Stimulated activated naive CD8-positive, alpha-beta T cell treated with anti-CD3 and anti-CD28 coated beads, Interleukin-15, Interleukin-2, amounts not matched to agents 100 ng/mL and 50 ng/mL, for 24 hours (primary cell): ENCODE data around the gene C10orf120.

ENCODE experiments used
- H3K27ac Mint-ChIP-seq: one replicate; pipeline ENCODE4 v1.8.0; 2021; ENCODE audit warnings: mild to moderate bottlenecking, mixed read lengths
- H3K27me3 Mint-ChIP-seq: one replicate; pipeline ENCODE4 v1.8.0; 2021; ENCODE audit warnings: mixed read lengths
- H3K36me3 Mint-ChIP-seq: one replicate; pipeline ENCODE4 v1.8.0; 2021; ENCODE audit warnings: low read depth, mixed read lengths
- H3K4me1 Mint-ChIP-seq: one replicate; pipeline ENCODE4 v1.8.0; 2021; ENCODE audit warnings: low read depth, mixed read lengths
- H3K4me3 Mint-ChIP-seq: one replicate; pipeline ENCODE4 v1.8.0; 2021; ENCODE audit warnings: mild to moderate bottlenecking, mixed read lengths
- H3K9me3 Mint-ChIP-seq: one replicate; pipeline ENCODE4 v1.8.0; 2021; ENCODE audit warnings: mixed read lengths

The C10orf120 gene

DNA sequence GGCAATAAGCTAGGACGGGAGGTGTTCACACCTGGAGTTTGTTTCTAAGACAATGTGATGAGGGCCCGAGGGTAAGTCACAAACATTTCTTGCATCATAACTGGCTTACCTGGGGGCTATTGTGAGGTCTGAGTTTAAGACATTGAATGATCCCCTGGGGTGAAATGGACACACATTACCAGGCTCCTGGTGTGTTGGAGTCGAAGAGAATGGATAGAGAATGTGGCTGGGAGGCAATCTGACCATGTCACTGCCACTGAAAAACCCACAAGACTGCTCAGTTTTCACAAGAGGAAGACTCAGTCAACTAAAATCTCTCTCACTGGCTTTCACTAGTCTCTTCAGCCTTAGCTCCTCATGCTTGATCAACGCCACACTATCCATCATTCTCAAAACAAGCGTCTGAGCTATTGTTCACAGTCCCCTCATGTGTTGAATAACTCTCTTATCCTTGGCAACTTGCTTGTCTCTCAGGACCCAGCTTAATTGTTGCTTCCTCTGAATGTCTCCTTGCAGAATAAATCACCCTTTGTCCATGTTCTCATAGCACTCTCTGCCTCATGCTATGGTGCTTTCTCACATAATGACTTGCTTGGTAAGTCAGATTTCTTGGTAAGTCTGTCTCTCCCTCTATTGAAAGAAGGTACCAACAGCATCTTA lies at the start of gene C10orf120:
Gene C10orf120, minus strand, starts transcription at position 51 of the 660 bp plus-strand sequence. CDS start 56 bp downstream, outside the sequence.
- no peak within 1 kb of the TSS for H3K4me3 Mint-ChIP-seq
- H3K27ac Mint-ChIP-seq = no peak within 1 kb of the TSS
- no peaks in the 10 kb centered on the region for H3K36me3 Mint-ChIP-seq
- no peaks in the 10 kb centered on the region for H3K27me3 Mint-ChIP-seq
- H3K9me3 Mint-ChIP-seq = no peaks in the 10 kb centered on the region
- no peaks in the 10 kb centered on the region for H3K4me1 Mint-ChIP-seq

DNA sequence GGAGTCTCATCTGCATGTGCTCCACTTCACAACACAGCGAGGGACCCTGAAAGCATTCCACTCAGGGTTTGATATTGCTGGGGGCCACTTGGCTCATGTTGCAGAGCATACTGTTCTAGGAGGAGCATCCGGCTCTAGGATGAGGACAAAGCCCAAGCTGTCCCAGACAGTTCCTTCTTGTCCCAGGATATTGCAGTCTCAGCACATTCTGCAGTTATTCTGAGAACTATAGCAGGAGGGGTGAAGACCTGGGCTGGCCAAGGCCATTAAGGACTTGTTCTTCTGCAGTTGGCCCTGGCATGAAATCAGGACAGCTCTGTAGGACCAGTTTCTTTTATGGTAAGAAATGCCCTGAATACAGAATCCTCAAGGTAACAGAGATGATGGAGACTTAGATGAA lies 48.9 kb upstream of the C10orf120 start:
- Mint-ChIP-seq H3K27me3 (peaks cover 15% of the 10 kb centered on the region), H3K4me1 (no peaks in the 10 kb centered on the region), H3K9me3 (no peaks in the 10 kb centered on the region), H3K4me3 (no peak overlapping the region), H3K36me3 (no peaks in the 10 kb centered on the region), H3K27ac (no peak overlapping the region)

DNA sequence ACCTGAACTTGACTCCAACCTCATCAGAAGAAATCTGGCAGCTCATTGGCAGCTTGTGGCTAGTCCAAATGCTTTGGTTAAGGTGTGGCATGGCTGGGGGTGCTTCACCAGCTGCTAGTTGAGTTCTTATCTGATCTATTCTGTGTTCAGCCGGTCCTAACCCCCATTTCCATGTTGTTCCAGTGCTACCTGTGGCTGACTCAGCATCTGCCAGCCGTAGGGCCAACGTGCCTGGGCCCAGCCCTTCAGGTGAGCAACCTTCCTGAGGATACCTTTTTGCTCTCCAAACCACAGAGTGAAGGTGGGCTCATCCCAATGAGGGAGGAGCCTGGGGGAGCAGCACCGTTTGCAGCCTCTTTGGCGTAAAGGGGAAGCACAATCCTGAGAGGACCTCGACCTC lies 46.8 kb upstream of the C10orf120 start:
- peaks cover 23% of the 10 kb centered on the region for H3K27me3 Mint-ChIP-seq
- H3K36me3 Mint-ChIP-seq = no peaks in the 10 kb centered on the region
- H3K4me1 Mint-ChIP-seq = no peaks in the 10 kb centered on the region
- no peak overlapping the region for H3K4me3 Mint-ChIP-seq
- no peaks in the 10 kb centered on the region for H3K9me3 Mint-ChIP-seq
- H3K27ac Mint-ChIP-seq = no peak overlapping the region

DNA sequence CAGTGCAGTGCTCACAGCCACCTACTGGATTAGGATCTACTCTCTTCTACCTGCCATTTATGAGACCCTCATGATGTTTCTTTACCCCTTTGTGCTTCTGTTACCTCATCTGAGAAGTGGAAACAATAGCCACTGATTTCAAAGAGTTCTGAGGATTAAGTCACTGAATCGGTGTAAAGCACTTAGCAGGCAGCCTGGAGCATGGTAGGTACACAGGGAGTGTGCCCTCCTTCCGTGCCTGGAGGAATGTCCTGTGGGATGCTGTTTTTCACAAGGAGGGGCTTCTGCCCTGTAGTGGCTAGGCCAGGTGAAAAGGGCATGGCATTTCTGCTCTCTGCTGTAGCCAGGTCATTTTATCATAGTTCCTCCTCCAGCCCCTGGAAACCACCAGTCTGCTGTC lies 44.6 kb upstream of the C10orf120 start:
- Mint-ChIP-seq H3K27ac (no peak overlapping the region), H3K9me3 (no peaks in the 10 kb centered on the region), H3K27me3 (peaks cover 19% of the 10 kb centered on the region), H3K36me3 (no peaks in the 10 kb centered on the region), H3K4me1 (no peaks in the 10 kb centered on the region), H3K4me3 (no peak overlapping the region)

DNA sequence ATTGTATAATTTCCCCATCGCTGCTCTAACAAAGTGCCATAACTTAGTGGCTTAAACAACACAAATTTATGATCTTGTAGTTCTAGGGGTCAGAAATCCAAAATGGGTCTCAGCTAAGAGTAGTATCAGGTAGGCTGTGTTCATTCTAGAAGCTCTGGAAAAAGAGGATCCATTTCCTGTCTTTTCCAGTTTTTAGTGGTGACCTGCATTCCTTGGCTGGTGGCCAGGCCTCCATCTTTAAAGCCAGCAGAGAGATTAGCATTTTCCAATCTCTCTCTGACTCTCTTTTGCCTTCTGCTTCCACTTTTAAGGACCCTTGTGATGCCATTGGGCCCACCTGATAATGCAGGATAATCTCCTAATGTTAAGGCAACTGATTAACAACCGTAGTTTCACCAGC lies 41.0 kb upstream of the C10orf120 start:
- no peaks in the 10 kb centered on the region for H3K4me1 Mint-ChIP-seq
- no peak overlapping the region for H3K4me3 Mint-ChIP-seq
- H3K9me3 Mint-ChIP-seq = no peaks in the 10 kb centered on the region
- H3K36me3 Mint-ChIP-seq = no peaks in the 10 kb centered on the region
- no peak overlapping the region for H3K27ac Mint-ChIP-seq
- peaks cover 16% of the 10 kb centered on the region for H3K27me3 Mint-ChIP-seq

DNA sequence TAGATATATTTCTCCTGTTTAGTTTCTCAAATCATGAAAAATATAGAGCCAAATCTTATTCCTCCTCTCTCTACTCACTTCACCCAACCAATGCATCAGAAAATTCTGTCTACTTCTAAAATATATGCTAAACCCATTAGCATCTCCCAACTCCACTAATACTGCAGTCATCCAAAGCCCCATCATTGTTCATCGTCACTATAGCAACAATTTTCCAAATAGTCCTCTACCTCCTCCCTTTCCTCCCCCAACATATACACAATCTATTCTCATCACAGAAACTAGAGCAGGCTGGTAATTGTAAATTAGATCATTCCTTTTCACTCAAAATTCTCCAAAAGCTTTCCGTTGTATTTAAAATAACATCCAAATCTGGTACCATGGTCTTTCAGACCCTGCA lies 38.4 kb upstream of the C10orf120 start:
- no peak overlapping the region for H3K4me3 Mint-ChIP-seq
- no peaks in the 10 kb centered on the region for H3K9me3 Mint-ChIP-seq
- no peak overlapping the region for H3K27ac Mint-ChIP-seq
- no peaks in the 10 kb centered on the region for H3K36me3 Mint-ChIP-seq
- H3K27me3 Mint-ChIP-seq = peaks cover 26% of the 10 kb centered on the region
- no peaks in the 10 kb centered on the region for H3K4me1 Mint-ChIP-seq

DNA sequence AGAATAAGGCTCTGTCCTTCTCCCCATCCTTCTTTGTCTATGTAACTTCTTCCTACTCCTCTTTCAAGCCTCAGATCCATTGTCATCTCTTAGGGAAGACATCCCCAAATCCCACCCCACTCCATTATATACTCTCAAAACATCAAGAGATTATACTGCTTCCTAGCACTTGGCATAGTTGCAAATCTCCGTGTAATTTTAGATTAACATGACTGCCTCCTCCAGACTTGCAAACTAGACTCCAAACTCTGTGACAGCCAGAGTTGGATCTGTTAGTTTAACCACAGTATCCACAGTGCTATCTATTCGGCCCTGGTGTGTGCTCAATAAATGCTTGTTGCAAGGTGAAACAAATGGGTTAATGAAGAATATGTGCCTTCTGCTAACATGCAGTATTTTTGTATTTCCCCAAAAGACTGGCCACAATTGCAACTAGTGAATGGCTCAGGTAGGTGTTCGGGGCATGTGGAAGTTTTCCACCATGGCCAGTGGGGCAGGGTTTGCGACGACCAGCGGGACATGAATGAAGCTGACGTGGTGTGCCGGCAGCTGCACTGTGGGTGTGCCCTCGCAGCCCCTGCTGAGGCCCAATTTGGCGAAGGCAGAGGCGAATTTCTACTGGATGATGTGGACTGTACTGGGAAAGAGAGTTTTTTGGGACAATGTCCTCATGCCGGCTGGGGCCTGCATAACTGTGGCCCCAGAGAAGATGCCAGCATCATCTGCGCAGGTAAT lies 34.5 kb upstream of the C10orf120 start:
- Mint-ChIP-seq H3K36me3 (no peaks in the 10 kb centered on the region), H3K4me1 (no peaks in the 10 kb centered on the region), H3K27ac (no peak overlapping the region), H3K4me3 (no peak overlapping the region), H3K9me3 (no peaks in the 10 kb centered on the region), H3K27me3 (peaks cover 25% of the 10 kb centered on the region)

DNA sequence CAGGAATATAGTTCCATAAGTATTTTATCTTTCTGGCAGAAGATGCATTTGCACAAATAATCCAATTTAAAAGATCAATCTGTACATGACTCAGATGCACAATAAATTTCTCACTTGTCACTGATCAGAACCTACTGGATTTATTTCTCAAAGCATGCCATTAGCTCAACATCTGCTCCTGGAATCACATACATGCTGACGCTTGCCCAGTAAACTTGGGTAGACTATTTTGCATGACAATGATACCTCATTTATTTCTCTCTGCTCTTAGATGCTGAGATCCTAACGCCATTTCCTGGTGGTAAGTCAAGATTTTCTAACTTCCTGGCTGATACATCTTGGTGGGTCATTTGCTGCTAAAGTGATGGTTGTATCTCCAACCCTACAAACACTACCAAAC lies 33.8 kb upstream of the C10orf120 start:
- H3K4me3 Mint-ChIP-seq = no peak overlapping the region
- no peaks in the 10 kb centered on the region for H3K4me1 Mint-ChIP-seq

DNA sequence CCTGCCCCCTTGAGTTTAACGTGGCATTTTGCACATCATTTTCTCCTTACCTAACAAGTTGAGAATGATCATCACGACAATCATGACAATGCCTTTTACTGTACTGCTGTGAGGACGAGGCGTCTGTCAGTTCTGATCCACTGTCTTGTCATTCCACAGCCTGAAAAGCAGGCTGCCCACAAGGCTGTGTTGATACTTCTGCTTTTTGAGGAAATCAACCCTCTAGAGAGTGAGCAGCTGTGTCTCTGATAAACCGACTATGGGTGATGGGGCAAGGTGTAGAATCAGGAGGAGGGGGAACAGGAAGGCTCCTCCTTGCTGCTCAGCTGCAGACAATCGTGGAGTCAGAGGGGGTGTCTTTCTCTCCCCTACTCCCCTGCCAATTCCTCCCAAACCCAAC lies 30.6 kb upstream of the C10orf120 start:
- H3K9me3 Mint-ChIP-seq = no peaks in the 10 kb centered on the region
- H3K4me3 Mint-ChIP-seq = no peak overlapping the region
- no peaks in the 10 kb centered on the region for H3K4me1 Mint-ChIP-seq
- peaks cover 17% of the 10 kb centered on the region for H3K27me3 Mint-ChIP-seq
- no peak overlapping the region for H3K27ac Mint-ChIP-seq
- H3K36me3 Mint-ChIP-seq = no peaks in the 10 kb centered on the region

More for the DNA sequence above, 33.8 kb upstream of the C10orf120 start:
- Mint-ChIP-seq H3K27ac (no peak overlapping the region), H3K36me3 (no peaks in the 10 kb centered on the region), H3K27me3 (peaks cover 24% of the 10 kb centered on the region), H3K9me3 (no peaks in the 10 kb centered on the region)

DNA sequence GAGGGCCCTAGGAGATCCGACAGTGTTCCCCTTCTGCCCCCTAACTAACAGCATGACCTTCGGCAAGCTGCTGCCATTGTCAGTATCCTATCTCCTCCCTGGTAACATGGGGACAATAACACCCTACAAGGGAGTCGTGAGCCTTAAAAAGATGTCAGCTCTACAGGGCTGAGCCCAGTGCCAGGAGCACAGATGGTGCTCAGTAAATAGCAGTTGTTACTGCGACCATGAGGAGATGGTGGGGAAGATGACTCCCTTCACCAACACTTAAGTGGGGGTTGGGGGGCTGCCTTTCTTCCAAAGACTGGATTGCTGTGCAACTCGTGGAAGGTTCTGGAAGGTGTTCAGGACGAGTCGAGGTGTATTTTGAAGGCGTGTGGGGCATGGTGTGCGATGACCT lies 29.5 kb upstream of the C10orf120 start:
- Mint-ChIP-seq H3K36me3 (no peaks in the 10 kb centered on the region), H3K9me3 (no peaks in the 10 kb centered on the region), H3K27me3 (peaks cover 15% of the 10 kb centered on the region), H3K4me3 (no peak overlapping the region), H3K27ac (no peak overlapping the region), H3K4me1 (no peaks in the 10 kb centered on the region)

DNA sequence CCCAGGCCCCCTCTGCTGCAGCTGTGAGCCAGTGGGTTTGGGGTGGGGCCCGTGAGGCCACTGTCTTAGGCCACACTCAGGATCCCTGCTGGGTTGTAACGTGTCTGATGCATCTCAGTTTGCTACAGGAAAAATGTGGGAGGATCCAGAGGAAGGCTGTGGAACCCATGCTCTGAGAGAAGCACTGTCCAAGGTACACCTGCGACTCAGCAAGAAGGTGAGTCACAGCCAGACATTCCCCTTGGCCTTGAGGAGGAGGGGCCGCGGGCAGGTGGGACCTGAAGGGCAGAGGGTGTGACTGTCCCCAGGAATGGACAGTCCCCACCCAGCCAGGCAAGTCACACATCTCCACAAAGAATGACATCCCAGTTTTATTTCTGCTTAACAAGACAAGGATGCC lies 27.8 kb upstream of the C10orf120 start:
- H3K4me3 Mint-ChIP-seq = no peak overlapping the region
- H3K36me3 Mint-ChIP-seq = no peaks in the 10 kb centered on the region
- H3K27me3 Mint-ChIP-seq = peaks cover 8% of the 10 kb centered on the region
- H3K27ac Mint-ChIP-seq = no peak overlapping the region
- H3K4me1 Mint-ChIP-seq = no peaks in the 10 kb centered on the region
- no peaks in the 10 kb centered on the region for H3K9me3 Mint-ChIP-seq

DNA sequence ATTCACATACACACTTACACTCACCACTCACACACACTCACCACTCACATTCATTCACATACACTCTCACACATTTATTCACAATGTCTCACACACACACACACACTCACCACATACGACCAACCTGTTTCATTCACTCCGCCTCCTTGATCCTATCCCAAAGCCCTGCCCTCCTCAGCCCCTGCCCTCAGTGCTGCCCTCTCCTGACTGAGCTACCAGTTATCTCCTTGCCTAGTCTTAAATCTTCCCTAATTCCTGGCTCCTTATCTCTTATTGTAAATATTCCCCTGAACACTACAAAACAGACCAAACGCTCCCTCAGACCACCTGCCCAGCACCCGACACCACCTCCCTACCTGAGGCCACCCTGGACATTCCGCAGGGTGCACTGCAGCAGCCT lies 26.1 kb upstream of the C10orf120 start:
- no peaks in the 10 kb centered on the region for H3K4me1 Mint-ChIP-seq
- H3K9me3 Mint-ChIP-seq = no peaks in the 10 kb centered on the region
- H3K27me3 Mint-ChIP-seq = peaks cover 8% of the 10 kb centered on the region
- no peak overlapping the region for H3K27ac Mint-ChIP-seq
- H3K36me3 Mint-ChIP-seq = no peaks in the 10 kb centered on the region
- no peak overlapping the region for H3K4me3 Mint-ChIP-seq

DNA sequence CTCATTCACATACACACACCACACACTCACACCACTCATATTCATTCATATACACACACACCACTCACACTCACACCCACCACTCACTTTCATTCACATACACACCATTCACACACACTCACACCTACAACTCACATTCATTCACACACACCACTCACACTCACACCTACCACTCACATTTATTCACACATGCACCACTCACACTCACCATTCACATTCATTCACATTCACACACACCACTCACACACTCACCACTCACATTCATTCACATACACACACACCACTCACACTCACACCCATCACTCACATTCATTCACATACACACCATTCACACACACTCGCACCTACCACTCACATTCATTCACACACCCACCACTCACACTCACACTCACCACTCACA lies 25.4 kb upstream of the C10orf120 start:
- Mint-ChIP-seq H3K27ac (no peak overlapping the region), H3K9me3 (no peaks in the 10 kb centered on the region), H3K36me3 (no peaks in the 10 kb centered on the region), H3K4me1 (no peaks in the 10 kb centered on the region), H3K27me3 (peaks cover 4% of the 10 kb centered on the region), H3K4me3 (no peak overlapping the region)

DNA sequence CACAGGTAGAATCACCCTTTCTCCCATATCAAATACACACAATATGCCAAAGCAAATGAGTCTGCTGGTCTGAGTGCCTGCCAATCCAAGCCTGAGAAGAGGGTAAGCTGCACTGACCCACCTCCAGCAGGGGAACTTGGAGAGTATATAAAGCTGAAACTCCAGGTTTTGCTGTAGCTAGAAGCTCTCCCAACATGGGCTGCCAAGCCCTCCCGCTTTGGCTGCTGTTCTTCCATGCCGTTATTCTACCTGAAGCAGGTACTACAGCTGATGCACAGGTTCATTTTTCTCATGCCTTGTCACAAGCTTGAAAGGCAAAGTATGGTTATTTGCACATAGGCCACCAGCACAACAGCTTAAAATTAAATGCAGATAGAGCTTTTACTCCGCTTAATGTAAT lies 21.5 kb upstream of the C10orf120 start:
- H3K27me3 Mint-ChIP-seq = peaks cover 10% of the 10 kb centered on the region
- no peak overlapping the region for H3K27ac Mint-ChIP-seq
- no peaks in the 10 kb centered on the region for H3K36me3 Mint-ChIP-seq
- H3K4me3 Mint-ChIP-seq = no peak overlapping the region
- no peaks in the 10 kb centered on the region for H3K4me1 Mint-ChIP-seq
- H3K9me3 Mint-ChIP-seq = no peaks in the 10 kb centered on the region

DNA sequence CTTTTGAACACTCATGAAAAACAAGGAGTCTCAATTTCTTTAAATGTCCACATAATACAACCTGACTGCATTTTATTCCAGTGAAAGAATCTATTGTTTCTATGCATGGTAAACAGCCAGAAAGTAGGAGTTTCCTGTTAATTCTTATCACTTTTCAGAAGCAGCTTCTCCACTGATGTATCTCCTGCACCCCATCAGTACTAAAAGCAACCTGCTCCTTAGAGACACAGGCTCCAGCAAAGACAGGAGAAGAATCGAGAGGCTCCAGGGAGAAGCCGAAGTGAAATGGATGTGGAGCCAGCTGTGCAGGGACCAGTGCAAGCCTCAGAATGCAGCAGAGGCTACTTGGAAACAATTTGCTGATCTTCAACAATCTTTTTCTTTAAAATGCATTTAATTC lies 16.4 kb upstream of the C10orf120 start:
- no peak overlapping the region for H3K27ac Mint-ChIP-seq
- peaks cover 17% of the 10 kb centered on the region for H3K27me3 Mint-ChIP-seq
- H3K9me3 Mint-ChIP-seq = no peaks in the 10 kb centered on the region
- no peaks in the 10 kb centered on the region for H3K36me3 Mint-ChIP-seq
- H3K4me3 Mint-ChIP-seq = no peak overlapping the region
- no peaks in the 10 kb centered on the region for H3K4me1 Mint-ChIP-seq

DNA sequence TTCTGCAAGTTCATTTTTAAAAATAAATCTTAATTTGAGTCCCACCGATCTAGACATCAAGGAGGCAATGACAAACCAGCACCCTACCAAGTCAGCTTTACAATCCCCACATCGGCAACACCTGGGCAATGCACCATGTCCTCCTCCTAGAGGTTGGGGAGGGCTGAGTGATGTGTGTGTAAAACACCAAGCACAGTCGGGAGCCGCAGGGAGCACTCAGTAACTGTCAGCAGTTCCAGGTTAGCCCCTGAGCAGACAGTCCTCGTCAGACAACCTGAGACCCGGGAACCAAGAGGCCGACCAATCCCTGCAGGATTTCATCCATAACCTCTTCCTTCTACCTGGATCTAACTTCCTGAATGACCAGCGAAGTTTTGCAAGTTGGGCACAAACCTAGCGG lies 15.9 kb upstream of the C10orf120 start:
- Mint-ChIP-seq H3K4me1 (no peaks in the 10 kb centered on the region), H3K27ac (no peak overlapping the region), H3K36me3 (no peaks in the 10 kb centered on the region), H3K4me3 (no peak overlapping the region), H3K27me3 (peaks cover 17% of the 10 kb centered on the region), H3K9me3 (no peaks in the 10 kb centered on the region)
